GM12873 (cell line): ENCODE measurements around the gene SLC25A21.

Experiments
- TF ChIP-seq, protein P1 (sequence below): IDR thresholded peaks from 2 replicates; pipeline ENCODE4 v1.5.1; 2012; ENCODE audit warnings: low read depth, mild to moderate bottlenecking, moderate library complexity, low read length, control low read depth; ENCODE audit not compliant: insufficient read depth; ENCODE audit errors: missing control alignments

Gene SLC25A21

DNA sequence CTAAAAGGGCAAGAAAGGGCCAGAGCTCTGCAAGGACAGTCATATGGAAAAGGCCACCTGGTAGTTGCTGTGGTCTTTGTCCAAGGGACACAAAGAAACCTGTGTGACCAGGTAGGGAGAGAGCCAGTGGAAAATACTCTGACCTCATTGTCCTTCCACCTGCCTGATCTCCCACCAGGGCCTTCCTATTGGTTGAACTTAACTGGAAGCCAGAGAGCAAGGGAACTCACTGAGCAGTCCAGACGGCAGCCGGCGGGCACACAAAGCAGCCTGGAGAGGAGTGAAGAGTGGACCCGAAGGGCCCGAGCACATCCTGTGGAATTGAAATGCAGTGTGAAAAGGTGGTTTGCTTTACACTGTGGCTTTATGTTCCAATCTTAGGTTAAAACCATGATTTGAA is 120.7 kb downstream of the SLC25A21 start:
- TF ChIP-seq, protein P1, sequence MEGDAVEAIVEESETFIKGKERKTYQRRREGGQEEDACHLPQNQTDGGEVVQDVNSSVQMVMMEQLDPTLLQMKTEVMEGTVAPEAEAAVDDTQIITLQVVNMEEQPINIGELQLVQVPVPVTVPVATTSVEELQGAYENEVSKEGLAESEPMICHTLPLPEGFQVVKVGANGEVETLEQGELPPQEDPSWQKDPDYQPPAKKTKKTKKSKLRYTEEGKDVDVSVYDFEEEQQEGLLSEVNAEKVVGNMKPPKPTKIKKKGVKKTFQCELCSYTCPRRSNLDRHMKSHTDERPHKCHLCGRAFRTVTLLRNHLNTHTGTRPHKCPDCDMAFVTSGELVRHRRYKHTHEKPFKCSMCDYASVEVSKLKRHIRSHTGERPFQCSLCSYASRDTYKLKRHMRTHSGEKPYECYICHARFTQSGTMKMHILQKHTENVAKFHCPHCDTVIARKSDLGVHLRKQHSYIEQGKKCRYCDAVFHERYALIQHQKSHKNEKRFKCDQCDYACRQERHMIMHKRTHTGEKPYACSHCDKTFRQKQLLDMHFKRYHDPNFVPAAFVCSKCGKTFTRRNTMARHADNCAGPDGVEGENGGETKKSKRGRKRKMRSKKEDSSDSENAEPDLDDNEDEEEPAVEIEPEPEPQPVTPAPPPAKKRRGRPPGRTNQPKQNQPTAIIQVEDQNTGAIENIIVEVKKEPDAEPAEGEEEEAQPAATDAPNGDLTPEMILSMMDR = no peak

DNA sequence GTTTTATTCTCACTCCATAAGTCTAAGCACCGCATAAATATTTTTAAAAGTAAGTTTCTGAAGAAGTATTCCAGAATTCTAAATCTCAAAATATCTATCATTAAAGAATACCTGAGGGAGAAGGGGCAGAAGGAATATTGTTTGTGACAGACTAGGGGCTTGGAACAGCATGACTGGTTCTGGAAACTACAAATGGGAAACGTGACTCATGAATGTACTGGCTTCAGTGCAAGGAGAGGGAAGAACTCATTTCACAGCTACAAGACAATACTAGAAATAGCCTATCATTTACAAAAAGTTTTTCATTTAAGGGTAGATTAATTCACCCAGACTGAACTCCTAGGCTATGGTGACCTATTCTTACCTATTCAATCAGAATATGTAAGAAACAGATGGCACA is 121.3 kb downstream of the SLC25A21 start:
- TF ChIP-seq, protein P1 = no peak

DNA sequence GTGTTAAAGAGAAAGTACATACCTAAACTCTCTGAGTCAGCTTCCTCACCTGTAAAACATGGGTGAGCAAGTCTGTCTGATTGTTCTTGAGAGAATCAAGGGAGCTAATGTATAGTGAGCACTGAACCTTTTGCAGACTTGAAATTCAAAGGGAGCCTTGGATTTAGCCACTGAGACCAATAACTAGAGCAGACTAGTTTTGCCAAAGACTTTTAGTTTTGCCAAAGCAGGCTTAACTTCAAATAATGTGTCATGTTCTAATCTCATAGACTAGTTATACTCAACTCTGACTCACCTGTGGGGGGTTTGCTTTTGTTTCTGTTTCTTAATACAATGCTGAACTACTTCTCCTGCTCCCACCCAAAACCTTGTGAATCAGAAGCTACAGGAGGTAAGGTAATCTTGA is 123.7 kb downstream of the SLC25A21 start:
- TF ChIP-seq, protein P1 = no peak

DNA sequence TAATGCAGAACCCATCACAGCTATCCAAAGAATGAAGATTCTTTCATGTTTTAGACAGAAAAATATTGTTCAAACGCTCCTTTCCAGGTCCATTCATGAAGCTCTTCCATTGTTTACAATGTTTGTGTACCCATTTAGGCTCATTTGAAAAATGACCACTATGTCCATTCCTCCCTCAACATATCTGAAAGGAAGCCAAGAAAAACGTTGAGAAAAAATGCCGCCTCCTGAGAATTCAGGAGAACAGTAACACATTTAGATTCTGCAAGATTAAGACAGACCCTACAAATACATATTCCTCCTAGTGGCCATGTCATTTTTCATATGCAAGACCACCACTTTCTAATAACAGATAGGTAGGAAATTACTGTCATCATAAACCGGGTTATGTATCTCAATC is 124.4 kb downstream of the SLC25A21 start:
- TF ChIP-seq, protein P1 = no peak

DNA sequence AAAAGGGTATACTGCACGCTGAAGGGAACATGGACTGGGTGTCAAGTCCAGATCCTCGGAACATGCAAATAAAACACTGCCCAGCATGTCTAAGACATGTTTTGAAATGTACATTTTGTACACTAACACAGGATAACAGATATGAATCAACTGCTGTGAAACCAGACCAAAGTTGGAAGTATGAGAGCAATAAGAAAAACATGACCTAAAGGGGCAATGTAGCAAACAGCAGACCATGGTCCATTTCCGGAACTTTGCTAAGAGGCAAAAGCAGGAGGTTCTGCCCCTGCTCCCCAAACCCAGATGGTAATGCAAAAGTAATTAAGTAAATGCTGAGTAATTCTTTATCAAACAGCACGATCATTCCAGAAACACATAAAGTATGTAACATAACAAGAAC is 125.2 kb downstream of the SLC25A21 start:
- TF ChIP-seq, protein P1 = no peak

DNA sequence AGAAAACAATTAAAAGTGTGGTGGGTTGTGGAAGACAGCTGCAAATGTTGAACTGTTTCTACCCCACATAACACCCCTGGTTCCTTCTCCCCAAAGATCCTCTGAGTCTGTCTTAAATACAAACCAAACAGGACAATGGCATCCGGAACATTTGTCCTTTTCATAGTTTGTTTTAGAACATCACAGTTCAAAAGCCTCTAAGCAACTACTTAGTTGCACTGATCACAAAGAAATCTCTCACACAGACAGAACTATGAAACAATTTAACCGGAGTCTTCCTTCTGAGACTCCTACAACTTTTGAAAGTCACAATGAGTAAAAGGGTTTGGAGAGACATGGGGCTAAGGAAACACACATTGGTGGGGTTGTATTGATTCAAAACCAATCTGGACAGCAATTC is 125.6 kb downstream of the SLC25A21 start:
- TF ChIP-seq, protein P1 = no peak

DNA sequence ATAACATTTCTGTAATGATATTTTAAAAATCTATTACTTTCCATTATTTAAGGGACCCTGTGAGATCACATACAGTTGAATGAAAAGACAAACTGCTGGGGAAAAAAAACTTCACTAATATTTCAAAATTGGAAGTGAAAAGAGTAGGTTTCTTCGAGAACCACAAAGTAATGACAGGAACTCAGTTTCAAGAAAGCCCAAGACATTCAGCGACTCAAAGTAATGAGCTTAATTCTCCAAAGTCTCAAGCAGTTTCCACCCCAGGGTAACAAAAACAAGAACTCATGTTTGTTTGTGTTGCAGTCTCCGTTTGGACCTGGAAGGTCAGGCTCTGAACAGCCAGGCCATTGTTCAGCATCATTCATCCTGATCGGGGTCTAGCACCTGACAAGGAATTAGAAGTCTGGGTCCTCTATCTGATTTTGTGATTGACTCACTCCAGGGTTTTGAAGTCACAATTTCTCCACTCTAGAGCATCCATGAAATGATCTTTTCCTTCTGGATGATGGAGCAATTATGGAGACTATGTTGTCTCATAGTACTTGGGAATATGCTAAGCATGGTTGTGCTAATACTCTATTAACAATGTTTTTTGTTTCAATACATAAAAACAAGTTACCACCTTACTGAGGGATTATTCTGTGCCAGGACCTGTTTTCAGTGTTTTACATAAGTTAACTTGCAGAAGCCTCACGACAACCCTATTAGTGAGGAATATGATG is 126.9 kb downstream of the SLC25A21 start:
- TF ChIP-seq, protein P1 = no peak
